ENCODE data around the gene PCID2.

Gene PCID2

GRCh38 chr13:113183450-113184129, 24.9 kb downstream of the PCID2 start:
- Histone ChIP-seq H4K20me1 (ENCODE audit: insufficient read depth, low read length) (no peaks in the 10 kb centered on the region), H3K9me2 (replicated peaks; ENCODE audit: insufficient read depth, low read length) (no peaks in the 10 kb centered on the region), H3K9me3 (replicated peaks; ENCODE audit: insufficient read depth, low read length) (no peaks in the 10 kb centered on the region), H2AFZ (ENCODE audit: low read length) (no peak overlapping the region), H3K4me2 (ENCODE audit: low read depth, low read length) (no peak overlapping the region), H3K27me3 (replicated peaks; ENCODE audit: insufficient read depth, low read length) (no peaks in the 10 kb centered on the region), H3K9ac (ENCODE audit: low read length) (no peak overlapping the region), H3K36me3 (replicated peaks; ENCODE audit: insufficient read depth, low read length) (no peaks in the 10 kb centered on the region; the same call in 1 of the 2 replicates), H3K79me2 (ENCODE audit: low read length) (0 out of 2 replicates have a peak, but pooled peaks cover 3% of the 10 kb centered on the region), H3F3A (ENCODE audit: insufficient read depth, low read length) (no peaks in the 10 kb centered on the region), H3K27ac (ENCODE audit: low read length) (no peak overlapping the region), H3K4me1 (ENCODE audit: low read length) (no peaks in the 10 kb centered on the region), H3K4me3 (ENCODE audit: low read length) (no peak overlapping the region)
- no peak for DNase-seq
- no peak for TF ChIP-seq EZH2 (optimal IDR thresholded peaks at IDR 0.05; ENCODE audit: low read depth, low read length)
- no peak for TF ChIP-seq CTCF (IDR thresholded peaks at IDR 0.05; ENCODE audit: low read length)
- TF ChIP-seq EZH2phosphoT487 (IDR thresholded peaks at IDR 0.05; ENCODE audit: low read length) = no peak

- H3K79me2 ChIP-seq (ENCODE audit: low read length) = no peaks in the 10 kb centered on the region
These were observed 26.4 kb downstream of the PCID2 start for GRCh38 chr13:113182046-113182445.

GRCh38 chr13:113179374-113180230, 28.9 kb downstream of the PCID2 start:
- TF ChIP-seq CTCF (IDR thresholded peaks at IDR 0.05; ENCODE audit: low read length) = no peak
- no peak for TF ChIP-seq EZH2 (optimal IDR thresholded peaks at IDR 0.05; ENCODE audit: low read depth, low read length)
- no peak for TF ChIP-seq EZH2phosphoT487 (IDR thresholded peaks at IDR 0.05; ENCODE audit: low read length)
- DNase-seq = no peak
- H4K20me1 ChIP-seq (ENCODE audit: insufficient read depth, low read length) = no peaks in the 10 kb centered on the region
- no peak overlapping the region for H3K4me3 ChIP-seq (ENCODE audit: low read length)
- no peaks in the 10 kb centered on the region for H3K9me3 ChIP-seq (replicated peaks; ENCODE audit: insufficient read depth, low read length)
- H2AFZ ChIP-seq (ENCODE audit: low read length) = no peak overlapping the region
- no peak overlapping the region for H3K9ac ChIP-seq (ENCODE audit: low read length)
- no peak overlapping the region for H3K27ac ChIP-seq (ENCODE audit: low read length)
- H3K9me2 ChIP-seq (replicated peaks; ENCODE audit: insufficient read depth, low read length) = no peaks in the 10 kb centered on the region
- H3F3A ChIP-seq (ENCODE audit: insufficient read depth, low read length) = no peaks in the 10 kb centered on the region
- H3K4me2 ChIP-seq (ENCODE audit: low read depth, low read length) = no peak overlapping the region
- no peaks in the 10 kb centered on the region for H3K4me1 ChIP-seq (ENCODE audit: low read length)
- H3K79me2 ChIP-seq (ENCODE audit: low read length) = no peaks in the 10 kb centered on the region
- H3K27me3 ChIP-seq (replicated peaks; ENCODE audit: insufficient read depth, low read length) = no peaks in the 10 kb centered on the region
- H3K36me3 ChIP-seq (replicated peaks; ENCODE audit: insufficient read depth, low read length) = peaks cover 3% of the 10 kb centered on the region; the same call in 1 of the 2 replicates

More at GRCh38 chr13:113182046-113182445, 26.4 kb downstream of the PCID2 start:
- Histone ChIP-seq H3K4me2 (ENCODE audit: low read depth, low read length) (no peak overlapping the region), H3K27ac (ENCODE audit: low read length) (no peak overlapping the region), H3K4me1 (ENCODE audit: low read length) (no peaks in the 10 kb centered on the region), H3K36me3 (replicated peaks; ENCODE audit: insufficient read depth, low read length) (no peaks in the 10 kb centered on the region; the same call in 1 of the 2 replicates), H4K20me1 (ENCODE audit: insufficient read depth, low read length) (no peaks in the 10 kb centered on the region), H2AFZ (ENCODE audit: low read length) (no peak overlapping the region), H3K9me3 (replicated peaks; ENCODE audit: insufficient read depth, low read length) (no peaks in the 10 kb centered on the region), H3F3A (ENCODE audit: insufficient read depth, low read length) (no peaks in the 10 kb centered on the region), H3K9ac (ENCODE audit: low read length) (no peak overlapping the region), H3K9me2 (replicated peaks; ENCODE audit: insufficient read depth, low read length) (no peaks in the 10 kb centered on the region), H3K27me3 (replicated peaks; ENCODE audit: insufficient read depth, low read length) (no peaks in the 10 kb centered on the region), H3K4me3 (ENCODE audit: low read length) (no peak overlapping the region)
- no peak for DNase-seq
- TF ChIP-seq EZH2phosphoT487 (IDR thresholded peaks at IDR 0.05; ENCODE audit: low read length) (no peak), EZH2 (optimal IDR thresholded peaks at IDR 0.05; ENCODE audit: low read depth, low read length) (no peak), CTCF (IDR thresholded peaks at IDR 0.05; ENCODE audit: low read length) (no peak)

Data from MM.1S (cell line).